Chondrocyte (in vitro differentiated cells): ENCODE measurements around the gene FAM237B. TPM values are rescaled to one million over a fixed set of nuclear protein-coding genes. Genes with fewer than 3 reads are reported as not detected.

Experiments
- DNase-seq: peaks from one replicate; pipeline ENCODE4 v3.0.0; 2021; ENCODE audit warnings: mixed read lengths, low spot score
- H3K27ac Mint-ChIP-seq: one replicate; pipeline ENCODE4 v1.8.0; 2021; ENCODE audit warnings: mild to moderate bottlenecking, moderate library complexity, mixed read lengths; ENCODE audit not compliant: unreplicated experiment
- H3K27me3 Mint-ChIP-seq: 2 replicates; pipeline ENCODE4 v1.8.0; 2021; ENCODE audit warnings: low read depth, mixed read lengths
- H3K36me3 Mint-ChIP-seq: 2 replicates; pipeline ENCODE4 v1.8.0; 2021; ENCODE audit warnings: low read depth, mixed read lengths
- H3K4me1 Mint-ChIP-seq: 2 replicates; pipeline ENCODE4 v1.8.0; 2021; ENCODE audit warnings: low read depth, mild to moderate bottlenecking, mixed read lengths
- H3K4me3 Mint-ChIP-seq: one replicate; pipeline ENCODE4 v1.8.0; 2021; ENCODE audit warnings: mild to moderate bottlenecking, moderate library complexity, mixed read lengths; ENCODE audit not compliant: unreplicated experiment
- H3K9me3 Mint-ChIP-seq: 2 replicates; pipeline ENCODE4 v1.8.0; 2021; ENCODE audit warnings: low read depth, mixed read lengths
- total RNA-seq: library from RNA; stranded (reverse); gene quantifications from 3 replicates; pipeline ENCODE4 v1.2.1, GENCODE V29; 2021
- TF ChIP-seq, protein P1 (sequence below): fragments of 200-600 bp; sonication (generic); IDR thresholded peaks from 2 replicates; pipeline ENCODE4 v1.5.0; 2021; ENCODE audit warnings: antibody characterized with exemption, mild to moderate bottlenecking, moderate library complexity

Gene FAM237B
- total RNA-seq, 1 donor from 2014 or later: not detected

DNA sequence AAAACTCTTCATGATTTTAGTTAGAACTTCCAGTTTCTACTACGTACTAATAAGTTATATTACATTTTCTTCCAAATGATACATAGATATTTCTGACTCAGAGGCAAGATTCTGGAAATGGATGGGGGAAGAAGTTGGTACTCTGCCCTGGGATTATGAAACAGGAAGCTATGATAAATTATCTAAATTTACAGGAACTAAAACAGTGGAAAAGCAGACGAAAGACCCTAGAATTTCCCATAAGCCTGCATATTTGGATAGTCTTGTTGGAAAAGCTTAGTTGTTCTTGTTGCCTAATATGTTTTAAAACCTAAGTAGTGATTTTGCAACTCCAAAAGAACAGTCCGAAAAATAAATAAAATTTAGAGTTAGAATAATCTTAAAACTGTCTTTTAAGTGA is 54.3 kb downstream of the FAM237B start:
- DNase-seq: no peak
- TF ChIP-seq, protein P1, sequence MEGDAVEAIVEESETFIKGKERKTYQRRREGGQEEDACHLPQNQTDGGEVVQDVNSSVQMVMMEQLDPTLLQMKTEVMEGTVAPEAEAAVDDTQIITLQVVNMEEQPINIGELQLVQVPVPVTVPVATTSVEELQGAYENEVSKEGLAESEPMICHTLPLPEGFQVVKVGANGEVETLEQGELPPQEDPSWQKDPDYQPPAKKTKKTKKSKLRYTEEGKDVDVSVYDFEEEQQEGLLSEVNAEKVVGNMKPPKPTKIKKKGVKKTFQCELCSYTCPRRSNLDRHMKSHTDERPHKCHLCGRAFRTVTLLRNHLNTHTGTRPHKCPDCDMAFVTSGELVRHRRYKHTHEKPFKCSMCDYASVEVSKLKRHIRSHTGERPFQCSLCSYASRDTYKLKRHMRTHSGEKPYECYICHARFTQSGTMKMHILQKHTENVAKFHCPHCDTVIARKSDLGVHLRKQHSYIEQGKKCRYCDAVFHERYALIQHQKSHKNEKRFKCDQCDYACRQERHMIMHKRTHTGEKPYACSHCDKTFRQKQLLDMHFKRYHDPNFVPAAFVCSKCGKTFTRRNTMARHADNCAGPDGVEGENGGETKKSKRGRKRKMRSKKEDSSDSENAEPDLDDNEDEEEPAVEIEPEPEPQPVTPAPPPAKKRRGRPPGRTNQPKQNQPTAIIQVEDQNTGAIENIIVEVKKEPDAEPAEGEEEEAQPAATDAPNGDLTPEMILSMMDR: no peak
- Mint-ChIP-seq H3K27me3 (peaks cover 41% of the 10 kb centered on the region), H3K4me3 (no peak overlapping the region), H3K9me3 (no peaks in the 10 kb centered on the region), H3K27ac (no peak overlapping the region), H3K4me1 (no peaks in the 10 kb centered on the region), H3K36me3 (no peaks in the 10 kb centered on the region)

Other genes starting within 250 kb of the FAM237B start
- gene STEAP1, start 166.8 kb downstream of the FAM237B start, total RNA-seq: 0.22 to 0.31 TPM (median 0.28 TPM) in 3 replicates
- 0.20 TPM in 1 of 3 replicates, not detected in the others for gene STEAP2, start 109.6 kb downstream of the FAM237B start, total RNA-seq
- gene CFAP69, start 76.1 kb downstream of the FAM237B start, total RNA-seq: 0.55 to 1.2 TPM in 2 of 3 replicates, not detected in the other
- gene GTPBP10, start 25.4 kb upstream of the FAM237B start, total RNA-seq: 14.5 to 15.7 TPM (median 14.9 TPM) in 3 replicates
- gene CLDN12, start 82.2 kb upstream of the FAM237B start, total RNA-seq: 21.0 to 29.5 TPM (median 27.6 TPM) in 3 replicates
- gene PTTG1IP2, start 148.3 kb upstream of the FAM237B start, total RNA-seq: not detected in 3 replicates